MCF 10A (cell line): ENCODE measurements around the gene CELF5. TPM values are rescaled to one million over a fixed set of nuclear protein-coding genes. Genes with fewer than 3 reads are reported as not detected.

Experiments
- BruUV-seq: library from RNA; stranded (reverse); fragments of 400-500 nt; replicated peaks from 2 replicates; lab custom pipeline; 2021; lab: Mats Ljungman, UMichigan
- CTCF ChIA-PET: fragments of 300-600 bp; sonication (Branson Sonifier 250); formaldehyde crosslinking; extraction: SDS; loops from one replicate; lab custom pipeline; 2021; ENCODE audit warnings: antibody characterized with exemption, inconsistent platforms; lab: Yijun Ruan, JAX
- POLR2A ChIA-PET: fragments of 300-600, 350-650 bp; sonication (Branson Sonifier 250); formaldehyde crosslinking; extraction: SDS; loops from one replicate; lab custom pipeline; 2020; ENCODE audit warnings: antibody characterized with exemption, inconsistent platforms; lab: Yijun Ruan, JAX
- DNase-seq: peaks from one replicate; pipeline ENCODE4 v3.0.0-alpha.2; 2018; ENCODE audit not compliant: unreplicated experiment
- H3K27ac Mint-ChIP-seq: one replicate; pipeline ENCODE4 v1.8.0; 2022; ENCODE audit warnings: mild to moderate bottlenecking, low read depth, mixed read lengths; ENCODE audit not compliant: unreplicated experiment
- H3K27me3 Mint-ChIP-seq: one replicate; pipeline ENCODE4 v1.8.0; 2022; ENCODE audit warnings: mixed read lengths; ENCODE audit not compliant: insufficient read depth, unreplicated experiment
- H3K36me3 Mint-ChIP-seq: one replicate; pipeline ENCODE4 v1.8.0; 2022; ENCODE audit warnings: mild to moderate bottlenecking, moderate library complexity, mixed read lengths; ENCODE audit not compliant: insufficient read depth, unreplicated experiment
- H3K4me1 Mint-ChIP-seq: one replicate; pipeline ENCODE4 v1.8.0; 2022; ENCODE audit warnings: mixed read lengths; ENCODE audit not compliant: insufficient read depth, unreplicated experiment
- H3K4me3 Mint-ChIP-seq: one replicate; pipeline ENCODE4 v1.8.0; 2022; ENCODE audit warnings: mild to moderate bottlenecking, moderate library complexity, mixed read lengths; ENCODE audit not compliant: unreplicated experiment
- H3K9me3 Mint-ChIP-seq: one replicate; pipeline ENCODE4 v1.8.0; 2022; ENCODE audit warnings: mixed read lengths; ENCODE audit not compliant: unreplicated experiment
- CTCF ChIP-seq: fragments of 200-600 bp; IDR thresholded peaks from one replicate; pipeline ENCODE4 v1.8.0; 2022; ENCODE audit warnings: antibody characterized with exemption, mild to moderate bottlenecking; ENCODE audit not compliant: unreplicated experiment
- intact Hi-C: fragments of 100-400 bp; cut with micrococcal nuclease; formaldehyde crosslinking; loops from 2 replicates; pipeline ENCODE4 v1.14.1; 2022
- total RNA-seq: library from RNA; stranded (reverse); gene quantifications from 2 replicates; pipeline ENCODE4 v1.2.3, GENCODE V29; 2022

The CELF5 gene
- total RNA-seq, 1 experiment from 2014 or later: 0.30 TPM

- peak overlapping the region; percentile 99 for H3K27ac Mint-ChIP-seq
- ChIA-PET CTCF (interaction anchor here (0.6 to 1.3 kb wide), 4 partner anchors 10 to 136 kb away, joined by 3 to 8 read pairs (median 4); no protein-coding TSS in a partner anchor), POLR2A (interaction anchor here (0.7 to 3.4 kb wide), 12 partner anchors 8 to 164 kb away, joined by 3 to 21 read pairs (median 4); partner anchors contain the start of gene DOHH)
- TF ChIP-seq CTCF: no peak
- peak; percentile 32 for DNase-seq
- intact Hi-C loops: no loop called here
- peaks cover 13% of the 10 kb centered on the region for H3K27me3 Mint-ChIP-seq
- H3K36me3 Mint-ChIP-seq: no peaks in the 10 kb centered on the region
- H3K9me3 Mint-ChIP-seq: no peaks in the 10 kb centered on the region
- no TSS peak for BruUV-seq
- peaks cover 48% of the 10 kb centered on the region for H3K4me1 Mint-ChIP-seq
- peak overlapping the region; percentile 55 for H3K4me3 Mint-ChIP-seq
Observed at GRCh38 chr19:3336351-3336679, 111.9 kb downstream of the CELF5 start.

GRCh38 chr19:3336680-3337523, 112.4 kb downstream of the CELF5 start:
- no TSS peak for BruUV-seq
- Mint-ChIP-seq H3K27me3 (peaks cover 13% of the 10 kb centered on the region), H3K27ac (peak overlapping the region; percentile 99), H3K4me1 (peaks cover 48% of the 10 kb centered on the region), H3K36me3 (no peaks in the 10 kb centered on the region), H3K4me3 (peak overlapping the region; percentile 55), H3K9me3 (no peaks in the 10 kb centered on the region)
- POLR2A ChIA-PET: interaction anchor here (0.6 to 3.4 kb wide), 15 partner anchors 10 to 911 kb away, joined by 3 to 21 read pairs (median 4); partner anchors contain the start of gene DOHH
- CTCF ChIA-PET: interaction anchor here (0.5 to 1.3 kb wide), 5 partner anchors 11 to 264 kb away, joined by 3 to 8 read pairs (median 4); no protein-coding TSS in a partner anchor
- peak; percentile 98 for DNase-seq
- TF ChIP-seq CTCF: no peak
- intact Hi-C loops: no loop called here

- no peak for TF ChIP-seq CTCF
- Mint-ChIP-seq H3K27me3 (no peaks in the 10 kb centered on the region), H3K36me3 (no peaks in the 10 kb centered on the region), H3K4me1 (peaks cover 40% of the 10 kb centered on the region), H3K27ac (peak overlapping the region; percentile 35), H3K9me3 (no peaks in the 10 kb centered on the region), H3K4me3 (no peak overlapping the region)
- no TSS peak for BruUV-seq
- ChIA-PET CTCF (interaction anchor here (0.6 to 0.7 kb wide), 4 partner anchors 23 to 379 kb away, joined by 3 to 5 read pairs (median 4); no protein-coding TSS in a partner anchor), POLR2A (interaction anchor here (1.0 to 2.2 kb wide), 6 partner anchors 11 to 123 kb away, joined by 3 to 10 read pairs (median 3); no protein-coding TSS in a partner anchor)
- intact Hi-C loops: no loop called here
- DNase-seq: peak; percentile 72
Observed at GRCh38 chr19:3338541-3339181, 114.2 kb downstream of the CELF5 start.

GRCh38 chr19:3340340-3340739, 115.9 kb downstream of the CELF5 start:
- H3K27ac Mint-ChIP-seq: no peak overlapping the region
- POLR2A ChIA-PET: no interaction called here
- CTCF ChIA-PET: interaction anchor here (0.8 kb wide), 1 partner anchor 132 kb away, joined by 4 read pairs; no protein-coding TSS in a partner anchor
- DNase-seq: no peak
- BruUV-seq: no TSS peak
- no peaks in the 10 kb centered on the region for H3K27me3 Mint-ChIP-seq
- no peaks in the 10 kb centered on the region for H3K9me3 Mint-ChIP-seq
- TF ChIP-seq CTCF: no peak
- H3K36me3 Mint-ChIP-seq: no peaks in the 10 kb centered on the region
- no peak overlapping the region for H3K4me3 Mint-ChIP-seq
- intact Hi-C loops: no loop called here
- peaks cover 38% of the 10 kb centered on the region for H3K4me1 Mint-ChIP-seq
